Sigmoid colon (tissue), 7 donors: ENCODE results near the gene PATJ. TPM values are rescaled to one million over a fixed set of nuclear protein-coding genes. Genes with fewer than 3 reads are reported as not detected.

Source experiments
- DNase-seq: peaks from one replicate; pipeline ENCODE4 v3.0.0-alpha.2; 2019
- H3K27ac ChIP-seq, 4 donors: fragments of 200-600 bp; sonication (generic); one replicate each; pipeline ENCODE4 v1.5.1; 2016 to 2019; ENCODE audit warnings: mild to moderate bottlenecking in 1 of 4
- H3K27me3 ChIP-seq, 3 donors: fragments of 200-600 bp; sonication (generic); one replicate each; pipeline ENCODE4 v1.5.1; 2019; ENCODE audit warnings: mild to moderate bottlenecking in 1 of 3
- H3K36me3 ChIP-seq, 4 donors: fragments of 200-600 bp; sonication (generic); one replicate each; pipeline ENCODE4 v1.5.1; 2016 to 2019
- H3K4me1 ChIP-seq, 4 donors: fragments of 200-600 bp; sonication (generic); one replicate each; pipeline ENCODE4 v1.5.1; 2017 to 2019
- H3K4me3 ChIP-seq, 4 donors: fragments of 200-600 bp; sonication (generic); one replicate each; pipeline ENCODE4 v1.5.1; 2017 to 2019; ENCODE audit warnings: mild to moderate bottlenecking in 2 of 4, moderate library complexity in 1 of 4
- H3K9me3 ChIP-seq, 4 donors: fragments of 200-600 bp in 3 of 4; sonication (generic) in 3 of 4; one replicate each; pipeline versions ENCODE4 v1.5.1 to v1.6.1; 2013 to 2019
- EP300 ChIP-seq, 4 donors: sonication (generic); formaldehyde crosslinking; IDR thresholded peaks; one replicate each; pipeline ENCODE4 v1.6.1; 2017; ENCODE audit warnings: antibody characterized with exemption in 4 of 4
- POLR2A ChIP-seq, 2 donors: fragments of 450-650 bp; IDR thresholded peaks; one replicate each; pipeline ENCODE4 v1.6.1; 2016; ENCODE audit warnings: antibody characterized with exemption in 2 of 2, mild to moderate bottlenecking in 2 of 2, moderate library complexity in 2 of 2
- POLR2AphosphoS5 ChIP-seq, 4 donors: sonication (generic); formaldehyde crosslinking; IDR thresholded peaks; one replicate each; pipeline ENCODE4 v1.6.1; 2017; ENCODE audit warnings: antibody characterized with exemption in 4 of 4
- WGBS, 2 donors: extraction: QIAGEN DNeasy Blood & Tissue Kit; methylation state at CpG; one replicate each; pipeline ENCODE4 v1.1.7; 2013; 5-methylcytosine and 5-hydroxymethylcytosine counted together
- intact Hi-C: fragments of 100-400 bp; cut with DNase I; formaldehyde crosslinking; loops from one replicate; pipeline ENCODE4 v1.15.1; 2023
- polyA plus RNA-seq, 3 donors: library from polyadenylated mRNA; stranded (reverse); fragments of 200-250 nt; gene quantifications; one replicate each; pipeline ENCODE4 v1.2.3, GENCODE V29; 2013
- total RNA-seq, 4 donors: library from RNA; depleted of rRNA; stranded (reverse); fragments of >200 nt; gene quantifications; one replicate each; pipeline ENCODE4 v1.1.0, GENCODE V29; 2016
- TF ChIP-seq, protein P1 (sequence below), 4 experiments: fragments of 450-650 bp in 3 of 4; fragments of 200-600 bp in 1 of 4; IDR thresholded peaks; one replicate each; pipeline ENCODE4 v1.5.1; 2016 to 2019; ENCODE audit warnings: antibody characterized with exemption in 4 of 4, mild to moderate bottlenecking in 3 of 4, moderate library complexity in 2 of 4
- donor health status: healthy with polysubstance abuse.
- donor health status: Bipolar disorder and iron deficiency.
- donor health status: healthy.

The PATJ gene
- total and polyA plus RNA-seq, 7 donors: 10.2 to 33.2 (median 21.3) TPM

DNA sequence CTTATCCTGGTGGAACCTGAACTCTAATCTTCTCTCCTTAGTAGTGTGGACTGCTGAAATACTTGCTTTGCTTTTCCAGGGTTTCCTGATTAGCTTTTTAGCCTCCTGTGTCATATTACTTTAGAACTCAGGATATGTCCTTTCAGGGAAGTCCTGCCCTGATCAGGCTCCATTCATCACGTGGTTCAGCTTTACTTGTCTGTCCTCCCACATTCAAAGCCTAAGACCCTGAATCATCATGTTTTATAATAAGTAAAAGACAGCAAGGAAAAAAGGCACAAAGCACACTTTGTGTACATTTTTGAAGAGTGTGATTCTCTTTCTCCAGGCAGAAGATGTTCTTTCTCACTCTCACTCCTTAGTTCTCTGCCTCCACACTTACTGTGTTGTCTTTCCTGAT is 70.6 kb downstream of the PATJ start:
- intact Hi-C loops: no loop called here

DNA sequence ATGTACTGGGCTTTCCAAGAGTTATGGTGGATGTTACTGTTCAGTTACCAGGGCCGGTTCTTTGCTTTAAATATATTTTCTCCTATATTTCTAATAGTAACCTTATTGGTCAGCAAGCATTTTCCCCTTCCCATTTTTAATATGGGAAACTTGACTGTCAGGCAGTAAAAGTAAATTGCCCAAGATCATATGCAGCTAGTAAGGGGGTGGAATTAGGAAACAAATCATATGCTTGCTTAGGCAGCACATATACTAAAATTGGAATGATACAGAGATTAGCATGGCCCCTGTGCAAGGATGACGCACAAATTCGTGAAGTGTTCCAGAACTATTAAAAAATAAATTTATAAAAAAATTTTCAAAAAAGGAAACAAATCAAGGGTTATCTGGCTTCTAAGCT is 73.9 kb downstream of the PATJ start:
- Histone ChIP-seq H3K4me1 (no peaks in the 10 kb centered on the region), H3K9me3 (no peaks in the 10 kb centered on the region), H3K4me3 (no peak overlapping the region), H3K36me3 (no peaks in the 10 kb centered on the region), H3K27me3 (no peaks in the 10 kb centered on the region), H3K27ac (no peak overlapping the region)
- TF ChIP-seq POLR2A (IDR thresholded peaks at IDR 0.05): no peak
- TF ChIP-seq, protein P1, sequence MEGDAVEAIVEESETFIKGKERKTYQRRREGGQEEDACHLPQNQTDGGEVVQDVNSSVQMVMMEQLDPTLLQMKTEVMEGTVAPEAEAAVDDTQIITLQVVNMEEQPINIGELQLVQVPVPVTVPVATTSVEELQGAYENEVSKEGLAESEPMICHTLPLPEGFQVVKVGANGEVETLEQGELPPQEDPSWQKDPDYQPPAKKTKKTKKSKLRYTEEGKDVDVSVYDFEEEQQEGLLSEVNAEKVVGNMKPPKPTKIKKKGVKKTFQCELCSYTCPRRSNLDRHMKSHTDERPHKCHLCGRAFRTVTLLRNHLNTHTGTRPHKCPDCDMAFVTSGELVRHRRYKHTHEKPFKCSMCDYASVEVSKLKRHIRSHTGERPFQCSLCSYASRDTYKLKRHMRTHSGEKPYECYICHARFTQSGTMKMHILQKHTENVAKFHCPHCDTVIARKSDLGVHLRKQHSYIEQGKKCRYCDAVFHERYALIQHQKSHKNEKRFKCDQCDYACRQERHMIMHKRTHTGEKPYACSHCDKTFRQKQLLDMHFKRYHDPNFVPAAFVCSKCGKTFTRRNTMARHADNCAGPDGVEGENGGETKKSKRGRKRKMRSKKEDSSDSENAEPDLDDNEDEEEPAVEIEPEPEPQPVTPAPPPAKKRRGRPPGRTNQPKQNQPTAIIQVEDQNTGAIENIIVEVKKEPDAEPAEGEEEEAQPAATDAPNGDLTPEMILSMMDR (IDR thresholded peaks at IDR 0.05): no peak
- no peak for TF ChIP-seq POLR2AphosphoS5 (IDR thresholded peaks at IDR 0.05)
- no peak for TF ChIP-seq EP300 (IDR thresholded peaks at IDR 0.05)
- no peak for DNase-seq
- intact Hi-C loops: no loop called here
- WGBS, 2 donors: 92 to 95% methylated on average over 3 of the region's 3 CpGs

More for the DNA sequence above, 70.6 kb downstream of the PATJ start:
- WGBS, 2 donors: 80 to 89% methylated on average over 1 of the region's 1 CpG
- Histone ChIP-seq H3K27me3 (no peaks in the 10 kb centered on the region), H3K4me3 (no peak overlapping the region), H3K9me3 (no peaks in the 10 kb centered on the region), H3K4me1 (no peaks in the 10 kb centered on the region), H3K27ac (no peak overlapping the region), H3K36me3 (no peaks in the 10 kb centered on the region)
- TF ChIP-seq, protein P1 (IDR thresholded peaks at IDR 0.05): no peak
- TF ChIP-seq EP300 (IDR thresholded peaks at IDR 0.05) (no peak), POLR2AphosphoS5 (IDR thresholded peaks at IDR 0.05) (no peak), POLR2A (IDR thresholded peaks at IDR 0.05) (no peak)
- DNase-seq: no peak

DNA sequence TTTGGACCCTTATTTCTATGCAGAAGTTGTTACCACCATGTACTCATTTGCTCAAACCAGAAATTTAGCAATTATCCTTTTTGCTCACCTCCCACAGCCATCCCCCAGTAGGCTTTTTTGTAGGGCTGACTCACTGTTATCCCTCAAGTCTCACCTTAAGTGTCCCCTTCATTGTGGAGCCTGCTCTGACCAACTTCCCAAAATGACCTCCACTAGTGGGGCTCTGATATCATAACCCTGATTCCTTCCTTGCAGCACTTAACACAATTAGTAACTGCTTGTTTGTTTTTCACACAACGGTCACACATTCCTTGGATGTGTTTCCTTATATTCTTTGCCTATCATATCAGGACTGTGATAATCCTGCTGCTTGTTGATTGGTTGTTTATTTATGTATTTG is 76.7 kb downstream of the PATJ start:
- DNase-seq: no peak
- Histone ChIP-seq H3K4me1 (no peaks in the 10 kb centered on the region), H3K9me3 (no peaks in the 10 kb centered on the region), H3K4me3 (no peak overlapping the region), H3K36me3 (no peaks in the 10 kb centered on the region), H3K27me3 (no peaks in the 10 kb centered on the region), H3K27ac (no peak overlapping the region)
- 89 to 94% methylated on average over 1 of the region's 1 CpG for WGBS, 2 donors
- intact Hi-C loops: no loop called here
- TF ChIP-seq POLR2A (IDR thresholded peaks at IDR 0.05): no peak
- TF ChIP-seq EP300 (IDR thresholded peaks at IDR 0.05): no peak
- TF ChIP-seq POLR2AphosphoS5 (IDR thresholded peaks at IDR 0.05): no peak
- TF ChIP-seq, protein P1 (IDR thresholded peaks at IDR 0.05): no peak

DNA sequence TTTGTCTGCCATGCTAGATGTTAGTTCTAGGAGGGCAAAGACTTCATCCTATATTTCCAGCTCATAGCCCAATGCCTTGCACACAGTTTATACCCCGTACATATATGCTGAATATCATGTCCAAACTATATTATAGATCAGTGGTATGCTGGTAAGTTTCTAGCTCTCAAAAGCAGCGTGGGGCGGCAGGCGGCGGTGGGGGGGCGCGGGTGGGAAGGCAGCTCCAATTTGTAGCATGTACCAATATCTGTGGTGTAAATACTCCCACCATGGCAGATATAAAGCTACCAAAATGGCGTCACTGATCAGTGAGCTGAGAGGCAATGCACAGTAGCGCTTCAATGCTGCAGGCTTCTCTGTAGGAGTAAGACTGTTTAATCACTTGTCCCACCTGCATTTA is 77.1 kb downstream of the PATJ start:
- H3K36me3 ChIP-seq: no peaks in the 10 kb centered on the region

More for the DNA sequence above, 77.1 kb downstream of the PATJ start:
- H3K4me1 ChIP-seq: no peaks in the 10 kb centered on the region
- no peaks in the 10 kb centered on the region for H3K27me3 ChIP-seq
- intact Hi-C loops: no loop called here
- no peaks in the 10 kb centered on the region for H3K9me3 ChIP-seq
- H3K4me3 ChIP-seq: no peak overlapping the region
- TF ChIP-seq, protein P1 (IDR thresholded peaks at IDR 0.05): no peak
- TF ChIP-seq EP300 (IDR thresholded peaks at IDR 0.05): no peak
- no peak for TF ChIP-seq POLR2AphosphoS5 (IDR thresholded peaks at IDR 0.05)
- no peak overlapping the region for H3K27ac ChIP-seq
- no peak for DNase-seq
- 97 to 98% methylated on average over 9 of the region's 9 CpGs for WGBS, 2 donors
